ENCODE results near the gene KIAA0825.
"Not testable (repeated sequence)": the region's sequence is repeated elsewhere in the genome, so short reads cannot be mapped to it uniquely, and the experiment has no call there.

KIAA0825 gene

GRCh38 chr5:94228791-94229190 lies 389.6 kb downstream of the KIAA0825 start:
- no peak for DNase-seq

DNA sequence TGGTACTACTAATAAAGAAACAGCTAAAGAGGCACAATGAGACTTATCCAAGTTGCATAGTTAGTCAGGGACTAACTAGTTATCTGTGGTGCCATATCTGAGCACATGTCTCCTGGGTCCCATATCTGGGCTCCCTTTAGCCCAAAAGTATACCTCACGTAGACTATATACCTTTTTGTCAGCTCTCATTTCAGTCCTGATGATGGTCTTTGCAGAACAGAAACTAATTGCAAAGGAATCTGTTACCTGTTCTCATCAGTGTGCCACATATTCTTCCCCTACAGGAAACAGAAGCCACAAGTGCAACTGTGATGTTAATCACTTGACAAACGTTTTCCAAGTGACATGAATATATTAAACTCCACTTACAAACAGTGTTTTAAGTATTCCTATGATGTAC lies 395.2 kb downstream of the KIAA0825 start:
- DNase-seq, result no peak

DNA sequence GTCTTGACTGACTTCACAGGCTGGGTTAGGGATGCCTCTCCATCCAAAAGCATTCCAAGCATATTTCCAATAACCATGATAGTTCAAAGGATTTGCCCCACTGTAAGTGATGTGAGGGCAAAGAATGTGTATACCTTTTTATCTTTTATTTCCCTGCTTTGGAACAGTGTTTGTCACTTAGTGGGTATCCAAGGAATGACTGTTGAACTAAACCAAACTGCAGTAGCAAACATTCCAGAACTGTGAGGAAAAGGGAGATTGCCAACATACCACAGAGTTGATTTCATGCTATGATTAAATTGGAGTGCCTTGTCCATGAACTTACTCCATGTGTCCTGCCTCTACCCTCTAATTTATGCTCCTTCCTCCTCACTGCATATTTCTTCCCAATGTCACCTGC lies 400.0 kb downstream of the KIAA0825 start:
- DNase-seq, result no peak

DNA sequence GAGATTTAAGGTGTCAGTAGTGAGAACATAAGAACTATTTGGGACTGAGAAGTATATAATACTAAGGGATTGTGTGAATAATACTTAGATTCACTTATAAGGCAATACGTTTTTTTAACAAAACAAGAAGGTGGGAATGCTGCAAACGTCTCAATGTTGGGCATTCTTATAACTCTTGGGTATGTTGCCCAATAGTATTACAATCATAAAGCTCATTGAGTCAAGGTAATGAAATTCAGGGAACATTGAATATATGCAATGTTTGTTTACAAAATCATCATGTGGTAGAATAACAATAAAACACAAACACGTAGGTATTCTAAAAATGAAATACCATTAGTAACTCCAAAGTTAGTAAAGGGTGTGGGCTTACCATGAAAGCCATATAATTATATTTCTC lies 400.7 kb downstream of the KIAA0825 start:
- no peak for DNase-seq

DNA sequence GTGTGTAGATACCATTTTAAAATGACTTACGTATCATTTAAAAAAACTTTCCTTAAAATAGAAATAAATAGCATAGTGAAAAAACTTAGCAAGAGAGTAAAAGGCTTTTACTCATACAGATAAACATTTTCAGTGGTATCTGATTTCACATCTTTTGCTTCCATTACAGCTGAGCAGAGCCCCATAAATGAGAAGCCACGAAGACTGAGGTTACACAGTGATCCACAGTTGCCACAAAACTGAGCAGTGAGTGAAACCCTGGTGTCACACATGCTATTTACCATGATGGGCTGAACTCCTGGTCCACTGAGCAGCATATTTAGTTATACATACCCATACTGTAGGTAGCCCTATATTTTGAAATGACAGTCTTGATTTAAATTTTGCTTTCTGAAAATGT lies 401.2 kb downstream of the KIAA0825 start:
- no peak for DNase-seq

- no peak for DNase-seq
Observed at GRCh38 chr5:94212476-94212875, 405.9 kb downstream of the KIAA0825 start.

DNA sequence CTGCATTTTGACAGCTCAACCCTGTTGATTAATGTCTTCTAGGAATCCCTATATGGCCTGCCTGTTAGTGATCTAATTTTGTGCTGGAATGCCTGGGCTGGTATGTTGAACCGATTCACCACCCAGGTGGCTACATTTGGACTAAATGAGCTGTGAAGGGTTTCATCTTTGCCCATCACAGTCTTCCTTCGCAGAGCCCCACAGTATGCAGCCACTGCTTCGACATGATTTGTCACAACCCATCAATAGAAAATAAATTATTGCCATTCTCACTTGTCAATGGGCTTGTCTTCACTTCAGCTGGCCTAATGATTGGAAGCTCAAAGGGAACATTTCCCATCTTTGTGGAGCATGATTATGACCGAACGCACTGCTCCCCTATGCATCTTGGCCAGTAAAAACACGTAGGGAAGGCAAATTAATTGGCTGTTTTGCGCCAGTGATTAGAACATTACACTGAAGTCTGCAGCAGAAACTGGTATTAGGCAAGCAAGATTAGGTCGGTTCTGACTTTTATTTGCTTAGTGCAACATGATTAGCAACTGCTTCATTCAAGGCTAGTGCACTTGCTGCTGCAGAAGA lies 408.5 kb downstream of the KIAA0825 start:
- no peak for DNase-seq

- DNase-seq, result no peak
Observed at GRCh38 chr5:94209272-94209671, 409.1 kb downstream of the KIAA0825 start.

GRCh38 chr5:94199566-94199965 lies 418.8 kb downstream of the KIAA0825 start:
- no peak for DNase-seq

- DNase-seq, result no peak
Observed at GRCh38 chr5:94197970-94198369, 420.4 kb downstream of the KIAA0825 start.

DNA sequence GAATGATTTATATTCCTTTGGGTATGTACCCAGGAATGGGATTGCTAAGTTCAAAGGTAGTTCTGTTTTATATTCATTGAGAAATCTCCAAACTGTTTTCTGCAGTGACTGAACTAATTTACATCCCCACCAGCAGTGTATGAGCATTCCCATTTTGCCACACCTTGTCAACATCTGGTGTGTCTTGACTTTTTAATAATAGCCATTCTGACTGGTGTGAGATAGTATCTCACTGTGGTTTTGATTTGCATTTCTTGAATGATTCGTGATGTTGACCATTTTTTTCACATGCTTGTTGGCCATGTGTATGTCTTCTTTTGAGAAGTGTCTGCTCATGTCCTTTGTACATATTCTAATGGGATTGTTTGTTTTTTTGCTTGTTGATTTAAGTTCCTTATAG lies 421.5 kb downstream of the KIAA0825 start:
- no peak for DNase-seq

DNA sequence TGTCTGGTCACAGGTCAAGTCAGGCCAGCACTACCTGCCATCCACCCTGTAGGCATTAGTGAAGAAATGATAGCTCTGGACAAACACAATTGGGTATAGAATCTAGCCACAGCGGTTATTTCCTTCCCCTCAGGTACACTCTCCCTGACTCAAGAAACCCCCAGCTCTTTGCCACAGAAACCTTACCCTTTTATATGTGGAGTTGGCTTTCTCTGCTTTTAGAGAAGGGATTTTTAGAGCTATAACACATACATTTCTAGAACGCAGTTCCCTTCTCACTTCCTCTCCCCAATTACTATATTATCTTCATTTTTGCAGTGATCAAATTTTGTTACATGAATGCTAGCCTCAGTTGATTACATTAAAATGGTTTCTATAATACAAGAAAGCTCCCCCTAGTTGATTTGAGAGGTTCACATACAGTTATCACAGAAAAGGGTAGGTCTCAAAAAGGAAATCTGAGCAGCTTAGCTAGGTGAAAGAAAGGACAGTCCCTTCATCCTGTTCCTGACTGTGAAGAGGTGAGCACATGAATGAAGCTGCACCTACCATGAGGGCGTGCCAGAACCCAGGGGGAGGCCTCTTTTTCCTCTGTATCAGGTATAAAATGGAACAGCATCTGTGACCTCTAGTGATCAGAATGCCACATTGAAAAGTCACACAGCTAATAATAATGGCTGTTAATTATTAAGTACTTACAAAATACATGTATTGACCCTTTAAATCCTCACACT lies 425.6 kb downstream of the KIAA0825 start:
- no peak for DNase-seq

DNA sequence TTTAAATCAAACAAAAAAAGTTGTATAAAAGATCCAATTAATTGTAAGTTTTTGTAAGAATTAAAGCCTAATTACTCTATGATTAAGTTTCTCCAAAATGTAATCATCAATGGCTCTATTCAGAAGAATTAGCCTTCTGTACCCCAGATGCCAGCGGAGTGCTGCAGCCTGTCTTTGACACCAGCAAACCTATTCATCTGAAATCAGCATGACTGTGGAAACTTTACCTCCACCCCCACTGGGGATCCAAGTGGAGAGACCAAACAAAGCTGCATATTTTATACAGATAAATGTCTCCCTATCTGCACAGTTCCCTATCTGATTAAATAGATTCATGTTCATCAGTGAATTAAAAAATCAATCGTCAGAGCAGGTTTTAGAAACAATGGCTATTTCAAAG lies 426.8 kb downstream of the KIAA0825 start:
- no peak for DNase-seq

GRCh38 chr5:94188725-94189124 lies 429.7 kb downstream of the KIAA0825 start:
- no peak for DNase-seq

DNA sequence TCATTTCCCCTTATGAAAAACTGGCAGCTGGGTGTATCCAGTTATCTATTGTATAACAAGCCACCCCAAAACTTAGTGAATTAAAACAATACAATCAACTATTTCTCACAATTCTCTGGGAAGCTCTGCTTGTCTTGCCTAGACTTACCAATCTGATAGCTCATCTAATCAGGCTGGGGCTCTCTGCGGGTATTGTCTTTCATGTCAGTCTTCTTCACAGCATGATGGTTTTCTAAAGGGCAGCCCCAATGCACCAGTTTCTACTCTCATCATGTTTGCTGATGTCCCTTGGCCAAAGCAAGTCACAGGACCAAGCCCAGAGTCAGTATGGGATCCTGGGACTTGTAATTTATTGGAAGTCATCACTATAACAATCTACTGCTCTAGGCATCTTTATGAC lies 433.5 kb downstream of the KIAA0825 start:
- no peak for DNase-seq

DNA sequence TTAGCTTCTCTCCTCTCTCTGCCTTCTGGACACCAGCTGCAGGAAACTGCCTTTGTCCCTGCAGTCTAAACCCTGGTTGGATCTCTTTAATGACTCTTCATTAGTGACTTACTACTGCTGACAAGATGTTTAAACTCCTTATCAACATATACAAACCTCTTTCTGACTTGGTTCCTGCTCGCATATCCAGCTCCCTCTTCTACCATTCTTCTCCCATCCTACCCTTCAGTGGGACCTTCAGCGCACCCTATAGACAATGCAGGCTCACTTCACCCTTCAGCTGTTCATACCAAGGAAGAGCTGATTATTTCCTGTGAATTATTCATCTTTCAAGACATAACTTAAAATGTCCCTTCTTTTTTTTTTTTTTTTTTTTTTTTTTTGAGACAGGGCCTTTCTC lies 436.5 kb downstream of the KIAA0825 start:
- no peak for DNase-seq

DNA sequence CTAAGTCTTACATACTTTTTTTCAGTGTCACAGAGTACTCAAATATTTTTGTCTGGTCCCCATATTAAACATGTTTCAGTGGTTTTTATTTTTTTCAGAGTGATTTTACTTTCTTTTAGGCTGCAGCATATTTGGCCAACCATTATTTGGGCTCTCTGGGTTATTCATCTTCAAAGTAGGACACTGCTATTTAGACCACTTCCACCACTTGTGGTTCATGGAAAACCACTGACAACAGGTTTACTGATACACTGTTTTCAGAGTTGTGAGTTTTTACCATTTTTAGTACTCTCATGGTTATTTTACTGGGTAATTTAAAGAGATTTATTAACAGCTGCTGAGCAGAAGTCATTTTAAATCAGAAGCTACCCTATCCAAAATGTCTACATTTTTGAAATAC lies 437.6 kb downstream of the KIAA0825 start:
- no peak for DNase-seq

- DNase-seq, result no peak
Observed at GRCh38 chr5:94175912-94176311, 442.5 kb downstream of the KIAA0825 start.

- DNase-seq, result no peak
Observed at GRCh38 chr5:94174748-94175411, 443.5 kb downstream of the KIAA0825 start.

DNA sequence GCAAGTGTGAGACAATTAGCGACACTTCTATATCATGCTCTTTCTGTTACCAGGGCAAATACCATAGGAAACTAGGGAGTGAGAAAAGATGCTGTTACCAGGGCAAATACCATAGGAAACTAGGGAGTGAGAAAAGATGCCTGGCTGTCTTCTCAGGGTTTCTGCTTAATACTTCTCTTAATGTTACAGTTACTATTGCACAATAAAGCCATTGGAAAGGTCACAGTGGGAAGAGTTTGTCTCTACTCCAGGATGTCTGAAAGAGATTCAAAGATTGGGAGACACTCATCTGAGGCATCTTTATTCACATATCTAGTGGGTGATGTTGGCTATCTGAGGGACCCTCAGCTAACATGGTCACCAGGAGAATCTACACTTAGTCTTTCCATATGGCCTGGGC lies 445.3 kb downstream of the KIAA0825 start:
- DNase-seq, result no peak

DNA sequence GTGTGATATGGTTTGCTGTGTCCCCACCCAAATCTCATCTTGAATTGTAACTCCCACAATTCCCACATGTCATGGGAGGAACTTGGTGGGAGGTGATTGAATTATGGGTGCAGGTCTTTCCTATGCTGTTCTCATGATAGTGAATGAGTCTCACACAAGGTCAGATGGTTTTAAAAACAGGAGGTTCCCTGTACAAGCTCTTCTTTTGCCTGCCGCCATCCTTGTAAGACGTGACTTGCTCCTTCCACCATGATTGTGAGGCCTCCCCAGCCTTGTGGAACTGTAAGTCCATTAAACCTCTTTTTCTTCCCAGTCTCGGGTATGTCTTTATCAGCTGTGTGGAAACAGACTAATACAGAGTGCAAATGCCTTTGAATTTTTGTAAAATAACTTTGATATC lies 447.3 kb downstream of the KIAA0825 start:
- not testable (repeated sequence) for DNase-seq

DNA sequence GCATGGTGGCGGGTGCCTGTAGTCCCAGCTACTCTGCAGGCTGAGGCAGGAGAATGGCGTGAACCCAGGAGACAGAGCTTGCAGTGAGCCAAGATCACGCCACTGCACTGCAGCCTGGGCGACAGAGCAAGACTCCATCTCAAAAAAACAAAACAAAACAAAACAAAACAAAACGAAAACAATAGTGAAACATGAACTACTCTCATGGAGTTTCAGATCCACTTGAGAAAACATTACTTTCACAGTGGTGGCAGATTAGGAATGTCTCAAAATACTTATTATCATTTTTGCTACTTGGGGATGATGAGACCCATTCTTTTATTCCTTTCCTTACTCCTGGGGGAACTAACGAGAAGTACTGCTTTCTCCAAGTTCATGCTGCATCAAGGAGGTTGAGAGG lies 448.2 kb downstream of the KIAA0825 start:
- DNase-seq, result not testable (repeated sequence)

DNA sequence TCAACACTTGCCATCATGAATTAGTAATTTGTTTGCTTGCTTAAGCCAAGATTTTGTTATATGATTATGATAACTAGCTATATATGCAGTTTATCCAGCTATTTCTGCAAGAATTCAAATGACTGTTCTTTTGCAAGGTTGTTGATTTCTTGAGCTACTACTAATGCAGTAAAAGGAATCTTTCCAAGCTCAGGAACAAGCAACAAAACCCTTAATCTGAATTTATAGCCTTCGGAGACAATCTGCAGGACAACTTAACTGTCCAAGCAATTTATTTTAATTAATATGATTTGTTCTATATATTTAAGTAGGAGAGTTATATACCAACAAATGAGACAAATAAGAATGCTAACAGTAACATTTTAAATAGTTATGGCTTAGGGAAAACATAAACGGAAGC lies 450.3 kb downstream of the KIAA0825 start:
- DNase-seq, result no peak

GRCh38 chr5:94161801-94162200 lies 456.6 kb downstream of the KIAA0825 start:
- no peak for DNase-seq
